Vagina (tissue), 2 donors: ENCODE measurements around the gene TTC9C.

Source experiments
- CTCF ChIP-seq, 3 experiments: fragments of 450-650 bp in 2 of 3; fragments of 200-600 bp in 1 of 3; sonication (generic) in 1 of 3; IDR thresholded peaks; one replicate each; pipeline ENCODE4 v1.5.1; 2017 to 2019; ENCODE audit warnings: antibody characterized with exemption in 3 of 3, mild to moderate bottlenecking in 2 of 3, moderate library complexity in 2 of 3
- POLR2A ChIP-seq, 2 donors: fragments of 450-650 bp; IDR thresholded peaks; one replicate each; pipeline ENCODE4 v1.6.1; 2017; ENCODE audit warnings: antibody characterized with exemption in 2 of 2, mild to moderate bottlenecking in 2 of 2, moderate library complexity in 2 of 2
- POLR2AphosphoS5 ChIP-seq, 2 donors: sonication (generic); formaldehyde crosslinking; IDR thresholded peaks; one replicate each; pipeline ENCODE4 v1.9.0; 2017; ENCODE audit warnings: antibody characterized with exemption in 2 of 2, mild to moderate bottlenecking in 2 of 2, low read depth in 1 of 2; ENCODE audit not compliant: insufficient read depth in 1 of 2

GRCh38 chr11:62705880-62706849, 22.1 kb upstream of the TTC9C start:
- no peak for TF ChIP-seq CTCF (IDR thresholded peaks at IDR 0.05)
- peak in 1 of 2 donors; percentile 25 for TF ChIP-seq POLR2A (IDR thresholded peaks at IDR 0.05)
- peak; percentile 76 to 87 for TF ChIP-seq POLR2AphosphoS5 (IDR thresholded peaks at IDR 0.05; ENCODE audit: insufficient read depth in 1 of 2, low read depth in 1 of 2)
